ENCODE measurements around the gene ZNF738.
"Not testable (repeated sequence)": the region's sequence is repeated elsewhere in the genome, so short reads cannot be mapped to it uniquely, and the experiment has no call there.

Gene ZNF738

GRCh38 chr19:21335721-21336120 is 23.1 kb upstream of the ZNF738 start:
- no peak overlapping the region for H3K4me3 ChIP-seq
- peaks cover 4 to 23% (median 15%) of the 10 kb centered on the region in 3 donors for H3K9me3 ChIP-seq
- H3K27ac ChIP-seq, result no peak overlapping the region

GRCh38 chr19:21344841-21345240 is 14.0 kb upstream of the ZNF738 start:
- intact Hi-C loops (cut with DNase I; ENCODE audit: low total_unique reads); H3K4me3 ChIP-seq; DNase-seq; H3K27ac ChIP-seq; H3K27me3 ChIP-seq; H3K9me3 ChIP-seq; H3K4me1 ChIP-seq; H3K36me3 ChIP-seq: not testable (repeated sequence)

More at GRCh38 chr19:21335721-21336120, 23.1 kb upstream of the ZNF738 start:
- DNase-seq, result no peak
- Histone ChIP-seq H3K27me3 (no peaks in the 10 kb centered on the region), H3K4me1 (no peaks in the 10 kb centered on the region), H3K36me3 (no peaks in the 10 kb centered on the region)
- intact Hi-C loops (cut with DNase I; ENCODE audit: low total_unique reads), result no loop called here
- no peak for TF ChIP-seq CTCF (IDR thresholded peaks at IDR 0.05)

GRCh38 chr19:21352830-21353229 is 6.0 kb upstream of the ZNF738 start:
- no peak overlapping the region for H3K27ac ChIP-seq
- intact Hi-C loops (cut with DNase I; ENCODE audit: low total_unique reads), result no loop called here
- no peaks in the 10 kb centered on the region for H3K4me1 ChIP-seq
- no peak for DNase-seq
- H3K9me3 ChIP-seq, result no peaks in the 10 kb centered on the region
- H3K4me3 ChIP-seq, result no peak overlapping the region
- H3K36me3 ChIP-seq, result no peaks in the 10 kb centered on the region
- H3K27me3 ChIP-seq, result no peaks in the 10 kb centered on the region
- no peak for TF ChIP-seq CTCF (IDR thresholded peaks at IDR 0.05)

GRCh38 chr19:21362291-21362690 is 3.5 kb downstream of the ZNF738 start:
- H3K27me3 ChIP-seq, result no peaks in the 10 kb centered on the region
- no peak for DNase-seq
- peaks cover 0 to 11% (median 2%) of the 10 kb centered on the region in 4 donors for H3K4me1 ChIP-seq
- intact Hi-C loops (cut with DNase I; ENCODE audit: low total_unique reads), result no loop called here
- H3K4me3 ChIP-seq, result no peak overlapping the region
- H3K36me3 ChIP-seq, result peaks cover 3 to 17% (median 8%) of the 10 kb centered on the region in 3 donors
- no peak overlapping the region for H3K27ac ChIP-seq
- TF ChIP-seq CTCF (IDR thresholded peaks at IDR 0.05), result no peak
- H3K9me3 ChIP-seq, result no peaks in the 10 kb centered on the region

GRCh38 chr19:21383980-21384582 is 25.3 kb downstream of the ZNF738 start:
- Histone ChIP-seq H3K4me1 (no peaks in the 10 kb centered on the region), H3K36me3 (peaks cover 29 to 48% (median 48%) of the 10 kb centered on the region in 3 donors), H3K27me3 (no peaks in the 10 kb centered on the region), H3K4me3 (no peak overlapping the region), H3K9me3 (peaks cover 9 to 93% (median 54%) of the 10 kb centered on the region in 3 donors), H3K27ac (no peak overlapping the region)
- TF ChIP-seq CTCF (IDR thresholded peaks at IDR 0.05), result no peak
- intact Hi-C loops (cut with DNase I; ENCODE audit: low total_unique reads), result no loop called here
- no peak for DNase-seq

- Histone ChIP-seq H3K27me3 (no peaks in the 10 kb centered on the region), H3K4me3 (no peak overlapping the region), H3K36me3 (peaks cover 4 to 8% (median 6%) of the 10 kb centered on the region in 3 donors), H3K4me1 (peaks cover 0 to 41% (median 6%) of the 10 kb centered on the region in 4 donors), H3K9me3 (no peaks in the 10 kb centered on the region), H3K27ac (peak overlapping the region in 1 of 2 donors; percentile 84)
- DNase-seq, result no peak
- intact Hi-C loops (cut with DNase I; ENCODE audit: low total_unique reads), result no loop called here
- no peak for TF ChIP-seq CTCF (IDR thresholded peaks at IDR 0.05)
Measured at GRCh38 chr19:21396121-21396520, 37.3 kb downstream of the ZNF738 start.

Data from tibial artery (tissue), 4 donors.